ENCODE results near the gene FAM13C.

DNA sequence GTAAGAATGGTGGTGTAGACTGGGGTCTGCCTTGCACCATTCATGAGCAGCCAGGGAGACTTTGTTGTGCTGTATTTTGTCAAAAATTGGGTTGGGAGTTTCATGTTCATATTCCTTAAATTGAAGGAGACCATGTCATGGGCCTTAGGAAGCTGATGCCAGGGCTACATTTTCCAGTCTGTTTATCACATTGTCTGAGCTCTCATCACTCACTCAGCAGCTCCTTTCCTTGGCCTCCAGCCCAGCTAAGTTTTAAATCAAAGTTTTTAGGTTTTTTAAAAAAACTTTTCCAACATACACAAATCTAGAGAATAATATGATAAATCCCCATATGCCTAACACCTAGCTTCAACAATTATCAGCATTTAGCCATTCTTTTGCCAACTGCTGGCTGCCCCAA lies 12.6 kb upstream of the FAM13C start:
- TF ChIP-seq SUZ12 (IDR thresholded peaks at IDR 0.05; ENCODE audit: extremely low read depth, insufficient read depth, insufficient read length): no peak
- TF ChIP-seq YY1 (IDR thresholded peaks at IDR 0.05; ENCODE audit: insufficient read depth, insufficient read length): no peak
- TF ChIP-seq ZNF274 (IDR thresholded peaks at IDR 0.05; ENCODE audit: low read depth, low read length): no peak
